AG08395 (cell line): ENCODE data around the gene ZNFX1.

Experiments used
- DNase-seq: peaks from one replicate; pipeline ENCODE4 v3.0.0; 2012; ENCODE audit warnings: mixed read lengths, low spot score

Gene ZNFX1

DNA sequence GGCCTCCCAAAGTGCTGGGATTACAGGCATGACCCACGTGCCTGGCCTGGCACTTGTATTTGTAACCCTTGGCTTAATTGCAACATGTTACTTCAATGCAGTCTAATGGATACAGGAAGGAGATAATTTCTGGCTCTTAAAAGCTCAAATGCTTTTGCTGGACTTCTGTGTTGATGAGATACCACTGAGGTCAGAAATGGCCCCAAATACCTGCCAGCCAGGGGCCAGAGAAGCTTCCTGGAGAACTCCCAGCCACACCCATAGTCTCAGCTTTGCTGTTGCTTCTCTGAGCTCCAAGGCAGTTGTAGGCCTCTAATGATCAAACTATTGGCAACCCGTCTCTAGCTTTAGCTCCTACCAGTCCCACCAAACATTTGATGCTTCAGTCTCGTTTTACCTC is 14.2 kb upstream of the ZNFX1 start:
- no peak for DNase-seq

DNA sequence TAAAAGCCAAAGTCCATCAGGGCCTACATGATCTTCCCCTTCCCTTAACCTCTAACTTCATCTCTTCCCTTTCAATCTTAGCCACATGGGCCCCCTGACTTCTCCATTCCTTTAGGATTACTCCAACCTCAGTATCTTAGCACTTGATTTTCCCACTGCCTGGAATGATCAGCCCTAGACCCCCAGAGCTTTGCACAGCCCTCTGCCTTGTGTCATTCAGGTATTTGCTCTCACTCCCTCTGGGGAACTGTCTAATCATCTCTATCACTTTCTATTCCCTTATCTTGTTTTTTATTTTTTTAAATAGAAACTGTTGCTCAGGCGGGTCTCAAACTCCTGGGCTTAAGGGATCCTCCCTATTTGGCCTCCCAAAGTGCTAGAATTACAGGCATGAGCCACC is 13.3 kb upstream of the ZNFX1 start:
- no peak for DNase-seq

DNA sequence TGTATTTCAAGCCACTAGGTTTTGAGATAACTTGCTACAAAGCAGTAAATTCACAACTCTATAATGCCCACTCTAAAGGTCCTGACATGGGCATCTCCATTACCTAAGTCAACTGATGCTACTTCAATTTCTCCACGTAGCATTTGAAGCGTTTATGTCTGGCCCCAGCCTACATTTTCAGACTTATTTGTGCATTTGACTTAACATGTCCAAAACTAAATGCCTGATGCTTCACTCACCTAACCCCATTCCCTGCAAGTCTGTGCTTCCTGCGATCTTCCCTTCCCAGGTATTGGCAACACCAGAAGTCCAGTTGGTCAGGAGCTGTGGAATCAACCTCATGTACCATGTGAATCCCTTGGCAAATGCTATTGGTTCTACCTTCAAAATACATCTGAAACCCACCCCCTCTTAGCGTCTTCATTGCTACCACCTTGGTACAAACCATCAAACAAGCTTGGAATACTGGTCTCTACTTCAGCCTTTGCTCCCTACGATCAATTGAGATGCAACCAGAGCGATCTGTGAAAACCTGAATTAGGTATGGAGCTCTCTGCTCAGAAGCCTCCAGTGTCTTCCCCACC is 12.8 kb upstream of the ZNFX1 start:
- no peak for DNase-seq

DNA sequence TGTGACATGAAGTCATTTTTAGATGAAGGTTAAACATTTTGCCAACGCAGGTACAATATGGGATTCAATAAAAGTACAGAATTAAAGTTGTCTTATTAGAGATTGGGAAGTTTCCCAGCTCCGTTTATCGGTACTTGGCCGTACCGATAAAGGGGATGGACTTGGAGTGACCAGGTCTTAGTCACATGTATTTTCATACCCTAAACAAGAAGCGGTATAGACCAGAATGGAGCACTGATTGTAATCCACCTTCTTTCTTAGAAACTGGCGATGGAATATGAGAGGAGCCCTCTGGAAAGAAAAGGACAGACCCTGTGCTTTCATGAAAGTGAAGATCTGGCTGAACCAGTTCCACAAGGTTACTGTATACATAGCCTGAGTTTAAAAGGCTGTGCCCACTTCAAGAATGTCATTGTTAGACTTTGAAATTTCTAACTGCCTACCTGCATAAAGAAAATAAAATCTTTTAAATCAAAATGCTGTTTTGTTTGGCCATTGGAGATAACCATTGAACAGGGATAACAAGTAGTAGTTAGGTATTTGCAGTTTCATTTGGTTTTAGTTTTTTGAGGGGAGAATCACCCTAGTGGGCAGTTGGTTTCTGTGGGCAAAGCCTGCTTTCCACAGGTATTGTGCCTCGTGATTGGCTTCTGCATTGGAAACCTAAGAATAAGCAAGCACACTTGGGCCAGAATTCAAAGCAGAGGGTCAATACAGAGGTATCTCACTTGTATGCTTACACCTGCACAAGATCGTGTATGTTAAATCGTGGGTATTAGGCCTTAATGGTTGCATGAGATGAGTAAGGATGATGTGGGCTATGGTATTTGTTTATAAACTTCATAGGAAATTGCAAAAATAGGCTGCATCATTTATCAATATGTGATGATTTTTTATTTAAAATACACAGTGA is 11.2 kb upstream of the ZNFX1 start:
- DNase-seq, result no peak

DNA sequence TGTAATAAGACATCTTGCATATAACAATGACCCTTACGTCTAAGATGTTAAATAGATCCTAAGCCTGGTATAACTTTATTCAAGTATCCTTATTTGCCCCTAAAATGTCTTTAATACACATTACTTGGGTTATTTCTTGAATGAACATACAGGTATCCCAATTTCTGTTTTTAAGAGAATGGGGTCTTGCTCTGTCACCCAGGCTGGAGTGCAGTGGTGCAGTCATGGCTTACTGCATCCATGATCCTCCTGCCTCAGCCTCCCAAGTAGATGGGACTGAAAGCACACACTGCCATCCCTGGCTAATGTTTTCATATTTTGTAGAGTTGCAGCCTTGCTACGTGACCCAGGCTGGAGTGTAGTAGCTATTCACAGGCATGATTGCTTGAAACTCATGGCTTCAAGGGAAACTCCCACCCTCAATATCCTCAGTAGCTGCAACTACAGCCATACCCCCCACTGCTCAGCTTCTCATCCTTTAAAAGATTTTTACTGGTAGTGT is 10.4 kb upstream of the ZNFX1 start:
- DNase-seq, result no peak

DNA sequence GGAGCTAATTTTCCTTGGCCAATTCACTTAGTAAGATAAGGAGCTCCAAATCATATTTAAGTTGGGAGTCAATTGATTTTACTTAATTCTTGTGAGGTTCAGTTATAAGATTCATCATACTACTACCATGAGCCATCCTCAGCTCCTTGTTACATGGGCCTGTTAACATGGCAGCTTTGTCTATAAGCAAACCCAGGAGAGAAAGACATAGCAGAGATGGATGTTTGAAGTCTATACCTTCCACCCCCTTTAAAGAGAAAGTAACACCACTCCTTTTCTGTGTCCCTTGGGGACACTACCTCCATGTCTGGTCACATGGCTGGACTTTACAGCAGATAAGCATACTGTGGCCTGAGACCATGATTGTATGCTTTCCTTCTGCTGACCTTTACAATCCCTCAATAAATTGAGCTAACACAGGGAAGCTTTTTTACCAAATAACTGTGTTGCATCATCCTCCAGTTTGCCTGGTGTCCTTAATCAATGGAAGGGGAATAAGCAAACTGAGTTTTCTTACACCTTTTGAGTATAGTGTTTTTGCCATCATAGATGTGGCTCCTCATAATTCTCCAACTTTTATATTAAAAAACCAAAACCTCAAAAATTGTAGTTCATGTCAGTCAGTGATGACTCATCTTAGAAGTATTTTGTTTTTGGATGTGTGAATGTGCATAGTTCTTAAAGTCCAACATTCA is 9.8 kb upstream of the ZNFX1 start:
- DNase-seq, result peak; percentile 62

DNA sequence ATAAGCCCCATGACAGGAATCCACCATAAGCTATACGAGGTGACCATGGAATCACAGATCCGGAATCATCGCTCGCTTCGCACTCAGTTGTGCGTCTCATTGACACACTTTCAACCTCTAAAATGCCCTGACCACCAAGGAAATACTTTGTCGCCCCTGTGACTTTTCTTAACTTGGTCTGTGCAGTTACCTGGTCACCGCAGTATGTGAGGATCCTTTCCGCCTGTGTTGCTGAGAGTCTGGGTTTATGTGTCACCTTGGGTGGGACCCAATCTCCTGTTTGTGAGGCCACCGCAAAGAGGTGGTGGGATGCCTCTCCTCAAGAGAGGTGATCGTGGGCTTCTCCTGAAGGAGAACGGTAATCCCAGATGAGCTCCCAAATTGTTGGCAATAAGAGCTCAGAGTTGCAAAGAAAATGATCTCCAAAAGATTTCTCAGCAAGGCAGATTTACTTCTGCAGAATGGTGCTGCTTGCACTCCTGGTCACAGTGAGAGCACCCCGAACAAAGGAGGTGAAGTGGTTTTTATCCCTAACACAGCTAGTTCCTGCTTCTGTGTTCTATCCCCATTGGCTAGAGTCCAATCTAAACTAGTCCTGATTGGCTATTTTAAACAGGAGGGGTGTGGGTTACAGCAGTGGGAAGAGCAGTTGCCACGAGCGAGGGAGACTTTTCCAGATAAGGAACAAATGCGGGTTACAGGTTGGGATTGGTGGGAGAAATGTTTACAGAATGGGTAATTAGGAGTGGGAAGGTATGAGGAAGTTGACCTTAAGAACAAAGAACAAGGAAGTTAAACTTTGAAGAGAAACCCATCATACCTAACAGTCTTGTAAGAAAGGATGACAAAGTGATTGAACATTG is 9.1 kb upstream of the ZNFX1 start:
- DNase-seq, result no peak

DNA sequence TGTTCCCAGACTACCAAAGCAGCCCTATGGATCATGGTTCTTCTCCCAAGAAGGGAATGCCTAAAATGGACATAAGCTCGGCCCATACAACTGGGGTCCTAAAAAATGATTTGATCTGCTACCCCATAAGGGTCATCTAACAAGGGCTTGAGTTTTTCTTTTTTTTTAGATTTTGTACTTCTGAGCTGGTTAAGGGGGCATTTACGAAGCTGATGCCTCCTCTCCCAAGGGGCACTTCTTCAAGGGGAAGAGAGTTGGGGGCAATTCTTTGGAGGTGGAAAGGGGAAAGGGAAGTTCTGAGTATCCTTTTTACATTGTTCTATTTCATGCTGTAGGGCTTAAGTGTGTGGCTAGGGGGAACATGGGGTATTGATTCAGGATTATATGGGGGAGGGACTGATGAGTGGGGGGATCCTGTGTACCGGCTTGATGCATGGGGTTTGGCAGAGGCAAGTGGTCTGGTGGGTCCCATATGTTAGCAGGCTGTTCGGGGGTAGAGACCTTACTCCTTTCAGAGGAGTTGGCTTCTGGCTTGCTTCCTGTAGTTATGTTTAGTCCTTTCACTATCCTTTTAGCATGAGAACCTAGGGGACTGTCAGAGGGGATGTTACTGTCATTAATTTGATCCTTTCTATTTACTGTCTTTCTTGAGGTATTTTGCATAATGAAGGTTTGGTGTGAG is 8.1 kb upstream of the ZNFX1 start:
- no peak for DNase-seq

DNA sequence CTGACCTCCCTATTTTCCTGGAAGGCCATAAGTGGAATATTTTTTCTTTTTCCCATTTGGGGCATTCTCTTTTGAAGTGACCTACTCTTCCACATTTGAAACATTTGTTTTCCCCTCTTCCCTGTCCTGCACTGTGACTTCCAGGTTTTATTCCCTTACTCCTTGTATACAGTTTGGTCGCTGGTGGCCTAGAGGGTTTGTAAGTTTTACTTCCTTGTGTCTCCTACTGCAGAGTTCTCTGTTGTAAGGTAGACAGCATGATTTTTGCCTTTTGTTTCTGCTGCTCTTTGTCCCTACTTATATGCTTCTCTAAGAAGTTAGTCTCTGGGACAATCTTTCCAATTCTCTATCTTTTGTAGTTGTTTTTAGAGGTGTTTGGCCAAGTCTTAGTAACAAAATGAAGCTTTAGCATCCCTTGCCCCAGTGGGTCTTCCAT is 7.4 kb upstream of the ZNFX1 start:
- no peak for DNase-seq

DNA sequence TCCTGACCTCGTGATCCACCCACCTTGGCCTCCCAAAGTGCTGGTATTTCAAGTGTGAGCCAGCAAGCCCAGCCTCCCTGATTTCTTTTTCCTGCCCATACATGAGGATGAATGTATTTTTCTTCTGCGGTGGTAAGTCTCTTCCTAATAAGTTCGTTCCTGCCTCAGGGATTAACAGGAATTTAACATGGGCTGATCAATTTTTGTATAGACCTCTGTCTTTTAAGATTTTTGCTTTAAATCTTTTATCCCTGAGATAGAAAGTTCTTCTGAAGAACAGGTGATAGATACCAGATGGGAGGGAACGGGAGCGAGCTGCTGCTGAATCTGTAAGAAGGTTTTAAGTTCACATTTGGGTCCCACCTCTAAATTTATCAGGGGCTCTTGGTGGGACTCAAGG is 7.0 kb upstream of the ZNFX1 start:
- DNase-seq, result no peak

DNA sequence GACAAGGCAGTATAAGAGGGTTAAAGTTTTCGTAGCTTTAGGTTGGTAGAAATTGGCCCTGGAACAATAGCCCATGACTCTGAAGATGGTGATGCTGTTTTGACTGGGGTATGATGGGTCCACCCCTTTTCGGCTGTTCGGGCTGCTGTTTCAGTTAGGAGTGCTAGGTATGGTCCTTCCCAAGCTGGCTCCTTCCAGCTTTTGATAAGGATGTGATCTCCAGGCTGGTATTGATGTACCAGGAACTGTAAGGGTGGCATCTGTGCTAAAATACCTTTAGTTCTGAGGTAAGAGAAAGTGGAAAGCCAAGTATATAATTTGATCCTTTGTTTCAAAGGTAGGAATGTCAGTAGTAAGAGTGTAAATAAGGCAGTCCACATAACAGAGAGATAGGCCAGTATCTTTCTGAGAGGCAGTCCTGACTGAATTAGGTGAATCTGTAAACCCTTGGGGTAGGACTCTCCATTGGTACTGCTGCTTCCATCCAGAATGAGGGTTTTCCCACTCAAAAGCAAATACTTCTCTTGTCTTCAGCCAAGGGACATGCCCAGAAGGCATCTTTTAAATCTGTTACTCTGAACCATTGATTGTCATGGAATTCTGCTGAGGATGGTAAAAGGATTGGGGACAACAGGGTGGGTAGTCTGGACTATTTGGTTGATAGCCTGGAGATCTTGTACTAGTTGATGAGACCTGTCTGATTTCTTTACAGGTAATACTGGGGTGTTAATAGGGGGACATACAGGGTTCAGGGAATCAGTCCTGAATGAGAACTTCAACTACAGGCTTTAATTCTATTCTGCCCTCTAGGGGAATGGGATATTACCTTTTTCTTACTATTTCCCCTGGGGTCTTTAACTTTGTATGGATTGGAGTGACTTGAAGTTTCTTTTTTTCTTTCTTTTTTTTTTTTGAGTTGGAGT is 6.1 kb upstream of the ZNFX1 start:
- no peak for DNase-seq

DNA sequence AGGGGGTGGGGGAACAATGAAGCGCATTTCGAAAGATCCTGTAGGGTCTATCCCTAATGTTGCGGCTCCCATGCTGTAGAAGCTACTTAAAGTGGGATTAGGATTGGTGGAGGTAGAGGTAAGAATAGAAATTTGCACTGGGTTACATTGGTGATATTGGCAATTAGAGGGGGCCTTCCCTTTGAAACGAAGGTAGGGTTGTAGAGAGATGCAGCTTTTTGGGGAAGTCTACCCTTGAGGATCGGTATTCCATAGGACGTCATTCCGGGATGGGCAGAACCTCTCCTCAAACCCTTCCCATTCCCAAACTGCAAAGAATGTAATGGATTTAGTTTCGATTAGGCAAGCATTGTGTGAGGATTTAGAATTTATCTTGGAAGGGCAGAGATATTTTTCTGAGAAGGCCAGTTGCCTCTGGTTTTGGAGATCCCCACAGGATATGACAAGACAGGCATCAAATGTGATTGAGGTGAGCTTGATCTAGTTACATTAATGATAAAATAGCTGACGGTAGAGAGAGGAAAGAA is 5.4 kb upstream of the ZNFX1 start:
- no peak for DNase-seq

DNA sequence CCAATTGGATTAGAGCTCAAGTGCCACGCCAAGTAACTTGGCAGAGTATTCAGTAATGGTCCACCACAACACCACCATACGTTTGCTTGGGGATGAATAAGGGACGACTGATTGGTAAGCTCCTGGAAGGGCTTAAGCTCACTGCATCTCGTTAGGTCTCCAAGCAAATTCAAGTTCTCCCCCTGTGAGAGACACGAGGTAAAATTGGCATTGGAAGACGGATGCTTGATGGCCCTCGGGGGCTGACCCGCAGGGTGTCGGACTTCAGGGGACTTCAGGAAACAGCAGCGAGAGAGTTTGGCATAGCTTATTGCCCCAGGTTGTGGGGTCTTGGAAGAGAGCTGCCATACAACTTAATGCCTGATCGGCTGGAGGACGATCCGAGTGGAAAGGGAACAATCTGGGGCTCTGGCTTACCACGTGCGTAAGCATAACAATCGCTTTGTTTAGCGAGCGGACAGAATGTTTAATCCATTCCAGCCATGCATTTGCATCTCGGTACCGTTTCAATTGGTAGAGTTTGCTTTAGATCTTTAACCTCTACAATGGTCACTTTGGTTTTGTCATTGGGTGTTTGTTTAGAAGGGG is 4.8 kb upstream of the ZNFX1 start:
- DNase-seq, result no peak

DNA sequence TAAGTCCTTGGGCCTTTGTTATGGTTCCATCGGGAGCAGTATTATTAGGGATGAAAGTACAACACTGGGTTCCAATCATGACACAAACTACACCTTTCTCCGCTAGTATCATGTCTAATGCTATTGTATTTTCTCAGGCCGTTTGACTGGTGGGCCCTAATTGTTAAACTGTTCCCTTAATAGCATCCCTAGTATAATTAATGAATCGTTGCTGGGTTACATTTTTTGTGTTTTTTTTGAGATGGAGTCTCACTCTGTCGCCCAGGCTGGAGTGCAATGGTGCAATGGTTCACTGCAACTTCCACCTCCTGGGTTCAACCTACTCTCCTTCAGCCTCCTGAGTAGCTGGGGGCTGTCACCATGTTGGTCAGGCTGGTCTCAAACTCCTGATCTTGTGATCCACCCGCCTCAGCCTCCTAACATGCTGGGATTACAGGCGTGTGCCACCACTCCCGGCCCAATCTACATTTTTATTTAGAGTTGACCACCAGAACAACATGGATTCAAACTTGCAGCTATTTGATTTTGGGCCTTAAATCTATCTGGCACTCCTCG is 4.1 kb upstream of the ZNFX1 start:
- DNase-seq, result no peak

DNA sequence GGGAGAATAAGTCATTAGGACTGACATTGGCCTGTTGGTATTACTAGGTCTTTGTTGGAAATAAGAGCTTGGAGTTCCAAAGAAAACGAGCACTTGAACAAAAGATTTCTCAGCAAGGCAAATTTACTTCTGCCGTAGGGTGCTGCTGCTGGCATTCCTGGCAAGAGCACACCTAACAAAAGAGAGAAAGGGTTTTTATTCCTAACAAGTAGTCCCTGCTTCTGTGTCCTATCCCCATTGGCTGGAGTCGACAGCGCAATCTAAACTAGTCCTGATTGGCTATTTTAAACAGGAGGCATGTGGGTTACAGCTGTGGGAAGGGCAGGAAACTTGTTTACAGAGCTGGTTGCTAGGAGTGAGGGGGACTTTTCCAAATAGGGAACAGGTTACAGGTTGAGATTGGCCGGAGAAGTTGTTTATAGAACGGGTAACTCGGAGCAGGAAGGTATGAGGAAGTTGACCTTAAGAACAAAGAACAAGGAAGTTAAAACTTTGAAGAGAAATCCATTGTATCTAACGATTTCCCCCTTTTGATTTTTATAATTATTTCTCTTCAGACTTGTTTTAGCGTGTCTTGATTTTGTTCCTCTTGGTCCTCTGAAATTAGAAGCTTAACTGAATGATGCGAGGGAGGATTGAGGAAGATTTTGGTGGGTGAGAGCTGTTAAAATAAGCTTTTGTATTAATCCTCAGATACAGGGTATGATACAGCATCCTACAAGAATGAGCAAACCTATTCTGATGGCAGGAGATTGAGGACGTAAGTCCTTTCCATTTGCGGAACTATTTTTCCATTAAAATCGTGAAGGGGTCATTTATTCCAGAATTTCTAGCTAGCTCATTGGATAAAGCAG is 3.4 kb upstream of the ZNFX1 start:
- no peak for DNase-seq

DNA sequence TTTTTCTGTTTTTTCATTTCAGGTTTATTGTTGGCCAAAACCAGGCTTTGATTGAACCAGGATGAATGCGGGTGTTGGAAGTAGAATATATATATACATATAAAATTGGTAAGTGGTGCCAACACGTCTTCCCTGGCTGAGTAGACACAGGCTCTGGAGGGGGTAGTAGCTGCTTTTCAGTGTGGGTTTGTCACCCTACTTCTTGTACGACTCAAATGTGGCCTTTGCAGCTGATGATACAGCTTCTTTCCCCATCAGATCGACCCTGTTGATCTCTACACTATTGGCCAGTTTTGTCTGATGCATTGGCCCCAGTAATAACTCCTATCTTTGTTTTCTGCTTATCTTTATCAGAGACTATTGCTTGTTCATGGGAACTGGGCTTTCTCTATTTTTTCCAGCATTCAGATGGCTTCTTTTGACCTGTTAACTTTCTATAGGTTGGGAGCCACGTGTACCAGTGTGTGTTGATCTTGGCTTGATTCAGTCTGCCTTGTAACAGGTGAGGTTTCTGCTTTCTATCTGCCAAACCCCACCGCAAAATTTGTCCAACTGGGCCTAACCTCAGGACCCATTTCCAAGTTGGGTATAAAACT is 2.7 kb upstream of the ZNFX1 start:
- no peak for DNase-seq

DNA sequence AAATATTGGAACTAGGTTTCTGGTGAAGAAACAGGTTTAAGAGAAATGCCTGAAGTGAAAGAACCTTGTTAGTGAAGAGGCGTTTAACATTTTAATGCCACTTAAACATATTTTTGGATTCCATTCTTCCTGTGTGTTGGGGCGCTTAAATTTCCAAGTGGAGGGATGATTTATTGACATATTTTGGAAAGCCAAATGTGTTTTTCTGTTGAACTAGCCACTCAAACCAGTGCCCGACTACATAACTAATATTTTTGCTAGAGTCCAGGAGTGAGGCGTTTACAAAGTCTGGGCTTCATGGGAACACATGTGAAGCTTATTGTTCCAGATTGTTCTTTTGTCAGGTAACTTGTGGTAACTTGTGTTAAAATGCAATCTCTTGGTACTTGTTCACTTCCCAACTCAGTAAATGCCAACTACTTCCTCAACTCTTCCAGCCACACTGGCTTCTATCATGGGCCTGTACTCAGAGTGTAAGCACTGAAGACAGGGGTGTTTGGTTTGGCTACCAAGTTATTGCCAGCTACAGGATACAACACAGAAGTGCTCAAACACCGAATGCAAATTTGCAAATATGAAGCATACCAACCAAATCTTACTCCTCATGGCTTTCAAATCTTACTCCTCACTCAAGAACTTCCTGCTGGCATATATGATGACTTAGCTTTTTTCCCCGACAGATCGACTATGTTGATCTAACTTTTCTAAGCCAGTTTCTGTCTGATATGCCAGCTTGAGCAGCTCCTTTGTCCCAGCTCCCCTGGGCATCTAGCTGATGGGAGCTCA is 2.0 kb upstream of the ZNFX1 start:
- DNase-seq, result no peak
